DND-41 (cell line): ENCODE measurements around the gene HCRTR1.

Source experiments
- ATAC-seq: fragments of 200-7000 bp; cut with Tn5 transposase; 3 replicates; pipeline ENCODE4 v1.9.1; 2021; ENCODE audit warnings: low read depth; ENCODE audit not compliant: insufficient read depth
- DNase-seq: peaks from one replicate; pipeline ENCODE4 v3.0.0-alpha.2; 2020
- H2AFZ ChIP-seq: 2 replicates; pipeline ENCODE4 v1.6.0; 2012; ENCODE audit warnings: low read depth, low read length
- H3K27ac ChIP-seq: 2 replicates; pipeline ENCODE4 v1.5.1; 2012; ENCODE audit warnings: low read length, inconsistent platforms
- H3K27me3 ChIP-seq: fragments of 200-600 bp; sonication (generic); 2 replicates; pipeline ENCODE4 v1.6.0; 2012; ENCODE audit warnings: low read length, mild to moderate bottlenecking, inconsistent platforms; ENCODE audit not compliant: insufficient read depth, poor library complexity
- H3K36me3 ChIP-seq: 2 replicates; pipeline ENCODE4 v1.5.1; 2012; ENCODE audit warnings: low read length, inconsistent platforms; ENCODE audit not compliant: insufficient read depth
- H3K4me1 ChIP-seq: 2 replicates; pipeline ENCODE4 v1.5.1; 2012; ENCODE audit warnings: mild to moderate bottlenecking, low read length; ENCODE audit not compliant: insufficient read depth
- H3K4me2 ChIP-seq: 2 replicates; pipeline ENCODE4 v1.6.0; 2012; ENCODE audit warnings: mild to moderate bottlenecking, moderate library complexity, low read length, inconsistent platforms; ENCODE audit not compliant: insufficient read depth
- H3K4me3 ChIP-seq, 2 experiments: fragments of 200-600 bp in 1 of 2; shearing (Covaris generic) in 1 of 2; 2 replicates each; pipeline ENCODE4 v1.5.1; 2012 to 2016; ENCODE audit warnings: inconsistent platforms in 2 of 2, low read length in 2 of 2, mild to moderate bottlenecking in 2 of 2, low read depth in 1 of 2, moderate library complexity in 1 of 2
- H3K79me2 ChIP-seq: 2 replicates; pipeline ENCODE4 v1.6.0; 2012; ENCODE audit warnings: low read length, inconsistent platforms; ENCODE audit not compliant: insufficient read depth
- H3K9ac ChIP-seq: 2 replicates; pipeline ENCODE4 v1.6.0; 2012; ENCODE audit warnings: low read depth, mild to moderate bottlenecking, inconsistent platforms, low read length, moderate library complexity
- H3K9me3 ChIP-seq: 2 replicates; pipeline ENCODE4 v1.5.1; 2012; ENCODE audit warnings: low read length, moderate library complexity, mild to moderate bottlenecking, inconsistent platforms; ENCODE audit not compliant: insufficient read depth, severe bottlenecking
- H4K20me1 ChIP-seq: 2 replicates; pipeline ENCODE4 v1.6.0; 2012; ENCODE audit warnings: low read length; ENCODE audit not compliant: insufficient read depth
- CTCF ChIP-seq: IDR thresholded peaks from 2 replicates; pipeline ENCODE4 v1.5.1; 2012; ENCODE audit warnings: borderline replicate concordance, low read length, moderate library complexity, mild to moderate bottlenecking; ENCODE audit not compliant: poor library complexity, severe bottlenecking; ENCODE audit errors: extremely low read depth
- EZH2 ChIP-seq: IDR thresholded peaks from 3 replicates; pipeline ENCODE4 v1.6.1; 2012; ENCODE audit warnings: borderline replicate concordance, low read depth, mild to moderate bottlenecking, moderate library complexity, low read length, inconsistent platforms; ENCODE audit not compliant: severe bottlenecking

The HCRTR1 gene

GRCh38 chr1:31667065-31667785 is 49.7 kb downstream of the HCRTR1 start:
- TF ChIP-seq CTCF (no peak), EZH2 (no peak)
- Histone ChIP-seq H2AFZ (no peak overlapping the region), H3K36me3 (no peaks in the 10 kb centered on the region), H4K20me1 (peaks cover 4% of the 10 kb centered on the region; the same call in 1 of the 2 replicates), H3K79me2 (no peaks in the 10 kb centered on the region), H3K9me3 (no peaks in the 10 kb centered on the region), H3K4me2 (no peak overlapping the region), H3K4me1 (no peaks in the 10 kb centered on the region), H3K4me3 (no peak overlapping the region), H3K27me3 (peaks cover 25% of the 10 kb centered on the region), H3K27ac (no peak overlapping the region), H3K9ac (no peak overlapping the region)
- ATAC-seq, result no peak
- no peak for DNase-seq

- H3K4me1 ChIP-seq, result no peaks in the 10 kb centered on the region
Observed at GRCh38 chr1:31668303-31668883, 50.9 kb downstream of the HCRTR1 start.

GRCh38 chr1:31669433-31669785 is 51.9 kb downstream of the HCRTR1 start:
- Histone ChIP-seq H3K9me3 (no peaks in the 10 kb centered on the region), H4K20me1 (peaks cover 4% of the 10 kb centered on the region; the same call in 1 of the 2 replicates), H3K36me3 (no peaks in the 10 kb centered on the region), H3K27me3 (peaks cover 25% of the 10 kb centered on the region), H3K9ac (no peak overlapping the region), H3K4me3 (no peak overlapping the region), H3K27ac (no peak overlapping the region), H3K4me2 (no peak overlapping the region), H3K79me2 (no peaks in the 10 kb centered on the region), H2AFZ (no peak overlapping the region), H3K4me1 (no peaks in the 10 kb centered on the region)
- no peak for TF ChIP-seq EZH2
- no peak for TF ChIP-seq CTCF
- ATAC-seq (no peak), DNase-seq (no peak)

More at GRCh38 chr1:31668303-31668883, 50.9 kb downstream of the HCRTR1 start:
- DNase-seq, result no peak
- Histone ChIP-seq H3K79me2 (no peaks in the 10 kb centered on the region), H3K27me3 (peaks cover 25% of the 10 kb centered on the region), H3K4me3 (no peak overlapping the region), H3K9me3 (no peaks in the 10 kb centered on the region), H3K36me3 (no peaks in the 10 kb centered on the region), H3K27ac (no peak overlapping the region), H3K4me2 (no peak overlapping the region), H2AFZ (no peak overlapping the region), H3K9ac (no peak overlapping the region), H4K20me1 (peaks cover 4% of the 10 kb centered on the region; the same call in 1 of the 2 replicates)
- ATAC-seq, result no peak
- TF ChIP-seq CTCF (no peak), EZH2 (no peak)
